ENCODE results near the gene RNF32.
"Not testable (repeated sequence)": the region's sequence is repeated elsewhere in the genome, so short reads cannot be mapped to it uniquely, and the experiment has no call there.

The RNF32 gene

DNA sequence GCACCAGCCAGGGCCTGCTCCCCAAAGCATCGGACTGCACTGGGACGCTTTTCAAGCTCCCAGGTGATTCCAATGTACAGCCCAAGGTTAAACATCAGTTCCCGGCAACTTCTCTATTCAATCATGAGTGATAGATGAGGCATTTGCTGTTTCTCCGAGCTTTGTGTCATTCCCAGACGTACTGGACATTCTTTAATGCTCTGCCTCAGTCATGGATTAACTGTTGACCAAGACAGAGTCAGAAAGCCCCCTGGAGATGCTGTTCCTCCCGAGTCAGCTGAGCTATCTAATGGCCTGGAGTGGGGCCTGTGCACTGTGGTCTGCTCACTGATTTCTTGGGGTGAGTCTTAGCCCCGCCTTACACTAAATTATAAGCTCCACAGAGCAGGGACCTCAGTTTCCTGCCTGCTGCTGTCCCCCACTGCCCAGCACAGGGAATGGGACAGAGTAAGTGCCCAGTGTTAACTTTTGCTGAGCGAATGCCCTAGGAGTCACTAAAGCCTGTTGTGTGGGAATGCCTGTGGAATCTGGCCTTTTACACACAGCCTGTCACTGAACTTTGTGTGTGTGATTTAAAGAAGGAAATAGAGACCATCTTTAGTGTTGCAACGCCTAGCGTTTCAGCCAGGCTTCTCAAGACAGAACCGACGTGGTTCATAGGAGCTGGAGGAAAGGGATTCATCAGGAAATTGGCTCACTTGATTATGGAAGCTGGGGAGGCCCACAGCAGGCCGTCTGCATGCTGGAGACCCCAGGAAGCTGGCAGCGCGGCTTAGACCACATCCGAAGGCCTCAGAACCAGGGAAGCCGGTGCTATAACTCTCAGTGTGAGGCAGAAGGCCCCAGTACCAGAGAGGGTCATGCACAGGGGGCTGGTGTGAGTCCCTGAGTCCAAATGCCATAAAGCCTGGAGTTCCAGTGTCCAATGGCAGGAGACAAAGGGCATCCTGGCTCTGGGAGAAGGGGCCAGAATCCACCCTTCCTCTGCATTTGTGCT lies 29.3 kb upstream of the RNF32 start:
- no peak for DNase-seq (ENCODE audit: extremely low spot score, insufficient read length, low read depth)
- no peak for FAIRE-seq

DNA sequence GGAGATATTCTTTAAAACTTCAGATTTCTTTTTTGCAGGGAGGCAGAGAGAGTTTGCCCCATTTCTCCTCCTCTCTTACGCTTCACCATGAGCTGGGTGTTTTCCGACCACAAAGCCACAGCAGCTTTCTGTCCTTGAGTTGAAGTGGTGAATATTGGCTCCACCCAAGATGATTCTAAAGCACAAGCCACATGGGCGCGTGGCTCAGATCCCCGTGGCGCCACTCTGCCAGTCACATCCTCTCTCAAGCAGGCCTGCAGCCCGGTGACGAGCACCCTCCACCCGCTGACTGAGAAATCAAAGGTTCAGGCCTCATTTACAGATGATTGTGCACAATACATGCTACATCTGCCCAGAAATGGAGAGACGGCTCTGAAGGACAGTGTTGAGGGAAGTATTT lies 27.6 kb upstream of the RNF32 start:
- FAIRE-seq (no peak), DNase-seq (ENCODE audit: extremely low spot score, insufficient read length, low read depth) (no peak)

DNA sequence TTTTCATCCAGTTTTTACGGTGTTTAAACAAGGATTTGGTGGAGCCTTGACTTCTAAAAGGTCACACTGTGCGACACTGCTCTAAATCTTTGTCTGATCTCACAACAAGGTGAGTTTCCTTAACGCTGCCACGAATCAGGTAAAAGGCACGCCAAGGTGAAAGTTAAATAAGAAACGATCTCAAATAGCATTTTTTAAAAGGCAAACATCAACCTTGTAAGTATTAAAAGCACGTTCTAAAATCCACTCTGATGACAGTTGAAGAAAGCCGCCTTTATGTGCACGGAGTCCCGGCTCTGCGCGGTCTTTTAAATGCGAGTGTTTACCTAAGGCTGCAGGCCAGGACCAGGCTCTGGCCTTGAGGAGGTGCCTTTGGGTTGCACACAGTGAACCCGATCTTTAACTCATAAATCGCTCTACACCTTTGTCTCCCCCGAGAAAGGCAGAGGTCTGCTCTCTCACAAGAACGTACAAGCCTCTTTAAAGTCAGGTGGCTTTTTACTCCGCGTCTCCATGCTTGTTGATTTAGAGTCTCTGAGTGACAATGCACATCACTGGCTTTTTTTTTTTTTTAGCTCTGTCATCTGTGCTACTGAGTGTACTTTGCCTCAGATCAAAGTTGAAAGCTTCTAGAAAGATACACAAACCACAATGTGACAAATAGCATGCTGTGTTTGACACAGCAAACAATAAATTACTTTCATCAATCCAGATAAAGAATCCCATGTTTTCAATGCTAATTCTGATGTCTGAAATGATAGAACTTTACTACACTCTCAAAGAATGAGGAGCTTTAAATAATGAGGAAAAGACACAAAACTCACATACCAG lies 25.9 kb upstream of the RNF32 start:
- DNase-seq (ENCODE audit: extremely low spot score, insufficient read length, low read depth) (no peak), FAIRE-seq (no peak)

DNA sequence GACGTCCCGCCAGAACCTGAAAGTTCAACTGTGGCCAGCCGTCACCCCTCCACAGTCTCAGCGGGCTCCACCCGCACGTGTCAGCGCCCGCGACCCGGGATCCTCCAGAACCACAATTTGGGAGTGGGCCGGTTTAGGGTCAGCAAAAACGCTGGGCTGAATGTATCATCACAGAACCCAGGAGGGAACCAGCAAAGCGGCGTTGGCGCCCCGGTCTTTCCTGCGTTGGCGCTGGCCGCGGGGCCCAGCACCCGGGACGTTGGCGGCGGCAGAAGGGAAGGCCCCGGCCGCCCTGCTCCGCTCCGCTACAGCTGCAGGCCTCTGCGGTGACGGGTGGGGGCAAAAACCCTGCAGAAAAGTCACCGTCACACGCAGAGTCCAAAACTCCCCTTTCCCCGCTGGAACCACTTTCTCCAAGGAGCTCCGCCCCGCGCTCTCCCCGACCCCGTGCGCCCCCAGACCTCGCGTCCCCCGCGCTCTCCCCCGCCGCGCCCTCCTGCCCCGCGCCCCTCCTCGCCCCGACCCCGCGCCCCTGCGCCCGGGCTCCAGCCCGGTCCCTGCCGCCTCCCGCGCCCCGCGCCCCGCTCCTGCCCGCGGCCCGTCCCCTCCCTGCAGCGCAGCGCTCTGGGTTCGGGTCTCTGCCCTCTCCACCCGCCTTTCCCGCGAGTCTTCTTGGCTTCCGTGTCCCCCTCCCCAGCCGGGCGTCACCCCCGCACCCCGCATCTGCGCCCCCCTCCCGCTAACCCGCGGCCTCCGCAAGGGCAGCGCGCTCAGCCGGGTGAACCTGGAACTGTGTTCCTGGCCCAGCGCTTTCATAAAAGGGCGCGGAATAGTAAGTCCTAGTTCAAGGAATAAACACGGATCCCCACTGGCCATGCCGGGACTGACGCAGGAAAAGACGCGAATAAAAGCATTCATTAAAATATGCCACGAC lies 24.0 kb upstream of the RNF32 start:
- DNase-seq (ENCODE audit: extremely low spot score, insufficient read length, low read depth), result no peak

DNA sequence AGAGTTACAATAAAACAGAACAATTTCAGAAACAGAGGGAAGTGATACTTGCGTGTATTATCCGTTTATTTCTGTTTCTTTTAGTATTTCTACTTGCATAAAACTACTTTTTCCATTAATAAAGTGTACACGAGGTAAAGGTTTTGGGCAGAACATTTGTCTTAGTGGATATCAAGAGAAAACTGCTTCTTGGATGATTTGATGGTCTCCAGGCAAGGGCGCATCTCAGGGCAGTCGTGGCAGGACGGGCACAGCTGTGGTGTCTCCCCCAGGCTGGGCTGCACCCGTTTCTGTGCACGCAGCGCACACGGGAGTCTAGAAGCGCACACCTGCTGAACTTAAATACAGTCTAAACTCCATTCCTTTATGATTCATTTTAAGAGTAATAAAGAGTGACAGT lies 23.4 kb upstream of the RNF32 start:
- FAIRE-seq (no peak), DNase-seq (ENCODE audit: extremely low spot score, insufficient read length, low read depth) (no peak)

More for the DNA sequence above, 24.0 kb upstream of the RNF32 start:
- no peak for FAIRE-seq

DNA sequence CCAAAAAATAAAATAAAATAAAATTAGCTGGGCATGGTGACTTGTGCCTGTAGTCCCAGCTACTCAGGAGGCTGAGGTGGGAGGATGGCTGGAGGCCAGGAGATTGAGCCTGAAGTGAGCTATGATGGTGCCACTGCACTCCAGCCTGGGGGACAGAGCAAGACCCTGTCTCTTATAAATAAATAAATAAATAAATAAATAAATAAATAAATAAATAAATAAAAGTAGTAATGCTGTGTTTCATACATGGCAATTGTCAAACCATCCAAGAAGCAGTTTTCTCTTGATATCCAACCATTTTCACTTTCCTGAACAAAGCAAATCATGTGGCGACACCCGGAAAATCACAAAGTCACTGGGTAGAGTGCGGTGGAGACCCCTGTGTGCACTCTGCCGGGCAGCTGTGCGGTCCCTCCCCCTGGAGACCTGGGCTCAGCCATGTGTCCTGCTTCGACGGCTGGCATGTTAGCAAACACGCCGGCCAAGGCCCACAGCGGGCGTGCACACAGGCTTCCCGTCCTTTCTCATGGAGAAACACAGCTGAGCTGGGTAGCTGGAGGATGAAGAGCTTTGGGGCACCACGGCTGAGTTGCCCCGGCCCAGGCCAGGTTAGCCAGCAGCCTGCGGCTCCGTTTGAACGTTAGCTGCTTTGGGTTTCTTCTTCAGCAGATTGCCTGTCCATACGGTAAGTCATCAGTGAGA lies 22.3 kb upstream of the RNF32 start:
- no peak for FAIRE-seq
- no peak for DNase-seq (ENCODE audit: extremely low spot score, insufficient read length, low read depth)

DNA sequence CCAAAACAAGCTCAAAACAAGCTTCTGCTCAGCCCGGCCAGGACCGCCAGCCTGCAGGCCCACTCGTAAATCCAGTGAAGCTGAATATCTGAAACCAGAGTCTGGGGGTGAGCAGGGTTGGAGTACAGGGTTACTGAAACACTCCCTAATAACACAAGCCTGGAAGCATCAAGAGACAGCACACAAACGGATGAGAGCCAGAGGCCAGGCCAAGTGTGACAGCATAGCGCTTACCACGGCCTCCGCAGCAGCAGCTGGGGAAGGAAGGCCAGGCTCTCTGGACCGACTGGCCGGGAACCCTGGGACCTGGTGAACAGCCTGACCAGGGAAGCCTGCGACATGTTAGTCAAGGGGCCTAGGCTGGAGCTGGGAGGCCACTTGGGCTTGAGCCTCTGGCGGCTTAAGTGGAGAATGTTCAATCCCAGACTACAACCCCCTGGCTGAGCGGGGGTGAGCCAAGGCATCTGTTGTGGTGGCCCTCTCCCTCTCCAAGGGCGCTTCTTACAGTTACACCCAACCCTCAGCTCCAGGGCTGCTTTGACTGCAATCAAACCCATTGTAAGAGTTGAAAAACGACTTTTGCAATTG lies 21.7 kb upstream of the RNF32 start:
- FAIRE-seq (no peak), DNase-seq (ENCODE audit: extremely low spot score, insufficient read length, low read depth) (no peak)

DNA sequence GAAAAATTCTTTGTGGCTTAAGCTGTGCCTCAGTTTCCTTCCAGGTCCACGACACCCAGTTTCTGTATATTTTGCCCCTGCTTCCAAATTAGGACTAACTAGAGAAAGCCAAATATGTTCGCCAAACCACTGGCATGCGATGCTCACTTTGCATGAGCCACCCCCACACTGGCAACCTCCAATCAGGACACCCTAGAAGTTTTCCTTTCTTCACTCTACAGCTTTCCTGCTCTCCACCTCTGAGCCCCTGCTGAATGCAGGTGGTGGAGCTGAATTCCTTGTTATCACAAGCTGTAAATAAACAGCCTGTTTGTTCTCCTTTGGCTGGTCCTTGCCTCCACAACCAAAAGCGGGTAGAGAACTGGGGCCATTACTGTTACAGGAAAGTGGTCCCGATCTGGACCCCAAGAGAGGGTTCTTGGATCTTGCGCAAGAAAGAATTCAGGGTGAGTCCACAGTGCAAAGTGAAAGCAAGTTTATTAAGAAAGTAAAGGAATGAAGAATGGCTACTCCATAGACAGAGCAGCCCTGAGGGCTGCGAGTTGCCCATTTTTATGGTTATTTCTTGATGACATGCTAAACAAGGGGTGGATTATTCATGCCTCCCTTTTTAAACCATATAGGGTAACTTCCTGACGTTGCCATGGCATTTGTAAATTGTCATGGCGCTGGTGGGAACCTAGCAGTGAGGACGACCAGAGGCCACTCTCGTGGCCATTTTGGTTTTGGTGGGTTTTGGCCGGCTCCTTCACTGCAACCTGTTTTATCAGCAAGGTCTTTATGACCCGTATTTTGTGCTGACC lies 20.9 kb upstream of the RNF32 start:
- not testable (repeated sequence) for FAIRE-seq; DNase-seq (ENCODE audit: extremely low spot score, insufficient read length, low read depth)

DNA sequence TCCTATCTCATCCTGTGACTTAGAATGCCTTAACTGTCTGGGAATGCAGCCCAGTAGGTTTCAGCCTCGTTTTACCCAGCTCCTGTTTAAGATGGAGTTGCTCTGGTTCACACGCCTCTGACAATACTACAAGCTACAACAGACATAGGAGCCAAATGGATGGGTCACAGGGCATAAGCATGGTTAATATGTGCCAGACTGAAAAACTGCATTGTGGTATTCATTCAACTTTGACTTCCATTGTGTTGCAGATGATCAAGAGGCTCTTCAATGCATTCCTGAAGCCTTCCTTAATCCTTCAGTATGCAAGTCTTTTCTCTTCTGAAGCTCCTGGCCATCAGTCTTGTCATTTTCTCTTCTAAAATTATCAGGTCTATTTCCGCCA lies 20.3 kb upstream of the RNF32 start:
- FAIRE-seq, result no peak
- DNase-seq (ENCODE audit: extremely low spot score, insufficient read length, low read depth), result no peak

DNA sequence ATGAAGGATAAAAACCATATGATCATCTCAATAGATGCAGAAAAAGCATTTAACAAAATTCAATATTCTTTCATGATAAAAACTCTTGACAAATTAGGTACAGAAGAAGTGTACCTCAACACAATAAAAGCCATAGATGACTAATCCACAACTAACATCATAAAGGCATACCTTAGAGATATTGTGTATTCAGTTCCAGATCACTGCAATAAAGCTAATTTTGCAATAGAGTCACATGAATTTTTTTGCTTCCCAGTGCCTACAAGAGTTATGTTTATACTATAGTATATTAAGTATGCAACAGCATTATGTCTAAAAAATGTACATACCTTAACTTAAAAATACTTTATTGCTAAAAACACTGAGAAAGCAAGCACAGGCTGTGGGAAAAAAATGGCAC lies 18.9 kb upstream of the RNF32 start:
- DNase-seq (ENCODE audit: extremely low spot score, insufficient read length, low read depth), result no peak
- FAIRE-seq, result no peak

DNA sequence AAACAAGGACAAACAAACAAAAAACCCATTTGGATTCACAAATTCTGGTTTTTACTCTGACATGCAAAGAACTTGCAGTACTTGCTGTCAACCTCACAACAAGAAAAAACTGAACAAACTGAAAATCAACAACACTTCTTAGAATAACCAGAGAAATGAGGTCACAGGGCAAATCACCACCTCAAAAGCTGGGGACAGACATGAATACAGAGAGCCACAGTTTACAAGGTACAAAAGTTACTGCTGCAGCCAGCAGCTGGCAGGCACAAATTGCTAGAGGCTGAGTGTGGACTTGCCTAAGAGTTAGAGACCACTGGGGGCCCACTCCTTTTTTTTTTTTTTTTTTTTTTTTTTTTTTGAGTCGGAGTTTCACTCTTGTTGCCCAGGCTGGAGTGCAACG lies 15.0 kb upstream of the RNF32 start:
- FAIRE-seq (no peak), DNase-seq (ENCODE audit: extremely low spot score, insufficient read length, low read depth) (no peak)

DNA sequence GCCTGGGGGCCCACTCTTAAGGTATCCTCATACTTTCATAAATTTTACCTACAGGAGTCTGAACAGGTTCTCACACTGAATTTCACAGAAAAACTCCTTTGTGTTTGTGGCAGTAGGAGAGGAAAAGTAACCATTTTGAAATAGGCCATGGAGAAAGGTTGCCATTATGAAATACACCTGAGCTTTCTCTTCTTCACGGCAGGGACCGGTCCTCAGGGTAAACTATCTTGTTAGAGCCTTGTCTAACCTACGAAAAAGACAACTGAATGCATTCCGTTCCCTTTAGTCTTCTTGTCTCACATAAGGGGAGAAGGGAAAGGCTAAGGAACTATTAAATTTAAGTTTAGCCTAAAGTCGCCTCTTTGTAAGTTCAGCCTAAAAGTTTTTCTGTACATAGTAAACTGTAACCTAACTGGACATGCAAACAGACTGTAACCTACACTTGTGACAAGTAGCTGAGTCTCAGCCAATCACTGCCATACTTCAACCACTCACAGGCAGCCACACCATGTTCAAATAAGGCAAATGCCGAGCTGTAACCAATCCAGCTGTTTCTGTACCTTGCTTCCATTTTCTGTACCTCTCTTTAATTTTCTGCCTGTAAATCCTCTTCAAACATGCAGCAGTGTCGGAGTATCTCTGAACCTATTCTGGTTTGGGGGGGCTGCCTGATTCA lies 14.2 kb upstream of the RNF32 start:
- DNase-seq (ENCODE audit: extremely low spot score, insufficient read length, low read depth) (no peak), FAIRE-seq (no peak)

DNA sequence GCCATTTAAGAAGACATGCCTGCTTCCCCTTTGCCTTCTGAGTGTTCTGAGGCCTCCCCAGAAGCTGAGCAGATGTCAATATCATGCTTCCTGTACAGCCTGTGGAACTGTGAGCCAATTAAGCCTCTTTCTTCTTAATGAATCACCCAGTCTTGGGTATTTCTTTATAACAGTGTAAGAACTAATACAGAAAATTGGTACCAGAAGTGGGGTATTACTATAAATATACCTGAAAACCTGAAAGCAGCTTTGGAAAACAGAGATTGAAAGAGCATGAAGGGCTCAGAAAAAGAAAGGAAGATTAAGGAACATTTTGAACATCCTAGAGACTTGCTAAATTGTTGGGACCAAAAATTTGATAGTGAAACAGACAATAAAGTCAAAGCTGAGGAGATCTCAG lies 12.0 kb upstream of the RNF32 start:
- no peak for DNase-seq (ENCODE audit: extremely low spot score, insufficient read length, low read depth)

DNA sequence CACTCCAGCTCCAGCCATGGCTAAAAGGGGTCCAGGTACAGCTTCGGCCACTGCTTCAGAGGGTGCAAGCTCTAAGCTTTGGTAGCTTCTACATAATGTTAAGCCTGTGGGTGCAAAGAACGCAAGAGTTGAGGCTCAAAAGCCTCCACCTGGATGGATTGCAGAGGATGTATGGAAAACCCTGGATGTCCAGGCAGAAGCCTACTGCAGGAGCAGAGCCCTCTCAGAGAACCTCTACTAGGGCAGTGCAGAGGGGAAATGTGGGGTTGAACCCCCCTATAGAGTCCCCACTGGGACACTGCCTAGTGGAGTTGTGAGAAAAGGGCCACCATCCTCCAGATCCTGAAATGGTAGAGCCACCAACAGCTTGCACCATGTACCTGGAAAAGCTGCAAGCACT lies 10.7 kb upstream of the RNF32 start:
- no peak for FAIRE-seq
- DNase-seq (ENCODE audit: extremely low spot score, insufficient read length, low read depth), result no peak

More for the DNA sequence above, 12.0 kb upstream of the RNF32 start:
- FAIRE-seq, result no peak

DNA sequence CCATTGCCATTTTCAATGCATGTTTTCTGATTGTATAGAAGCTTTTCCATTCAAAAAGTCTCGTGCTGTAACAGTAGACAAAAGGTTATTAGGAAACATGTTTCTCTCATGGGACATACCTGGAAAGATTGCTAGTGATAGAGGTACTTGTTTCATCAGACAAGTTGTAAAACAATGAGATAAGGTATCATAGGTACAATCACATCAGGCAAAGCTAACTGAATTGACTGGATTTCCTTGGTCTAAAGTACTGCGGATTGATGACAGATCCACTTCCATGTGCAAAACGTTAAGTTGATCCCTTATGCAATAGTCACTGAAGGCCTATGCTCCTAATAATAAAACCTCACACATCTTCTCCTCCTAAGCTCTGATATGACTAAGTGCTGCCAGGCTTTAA lies 6.5 kb upstream of the RNF32 start:
- no peak for DNase-seq (ENCODE audit: extremely low spot score, insufficient read length, low read depth)
- no peak for FAIRE-seq

DNA sequence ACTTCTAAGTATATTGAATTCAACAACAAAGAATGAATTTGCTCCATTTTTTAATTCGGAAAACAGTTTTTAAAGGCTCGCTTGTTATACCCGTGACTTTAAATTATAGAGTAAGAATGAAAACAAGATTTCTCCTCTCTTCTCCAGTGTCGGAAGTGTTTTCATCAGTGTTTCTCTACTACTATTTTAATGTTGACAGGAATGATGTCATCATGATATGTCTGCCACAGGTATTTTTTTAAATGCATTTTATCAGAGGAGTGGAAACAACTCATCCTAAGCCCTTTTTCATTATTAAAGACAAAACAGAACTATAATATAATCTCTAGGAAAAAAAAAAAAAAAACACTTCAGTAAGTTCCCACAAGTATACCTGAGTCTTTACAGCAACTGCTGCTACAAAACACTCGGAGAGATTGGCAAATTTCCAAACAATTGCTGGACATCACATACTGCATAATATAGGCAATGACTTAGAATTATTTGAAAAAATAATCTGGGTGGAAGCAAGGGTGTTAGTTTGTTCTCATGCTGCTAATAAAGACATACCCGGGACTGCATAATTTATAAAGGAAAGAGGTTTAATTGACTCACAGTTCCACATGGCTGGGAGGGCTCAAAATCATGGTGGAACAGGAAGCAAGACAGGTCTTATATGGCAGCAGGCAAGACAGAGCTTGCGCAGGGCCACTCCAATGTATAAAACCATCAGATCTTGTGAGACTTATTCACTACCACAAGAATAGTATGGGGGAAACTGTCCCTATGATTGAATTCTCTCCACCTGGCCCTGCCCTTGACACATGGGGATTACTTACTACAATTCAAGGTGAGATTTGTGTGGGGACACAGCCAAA lies 4.8 kb upstream of the RNF32 start:
- DNase-seq (ENCODE audit: extremely low spot score, insufficient read length, low read depth) (no peak), FAIRE-seq (no peak)

DNA sequence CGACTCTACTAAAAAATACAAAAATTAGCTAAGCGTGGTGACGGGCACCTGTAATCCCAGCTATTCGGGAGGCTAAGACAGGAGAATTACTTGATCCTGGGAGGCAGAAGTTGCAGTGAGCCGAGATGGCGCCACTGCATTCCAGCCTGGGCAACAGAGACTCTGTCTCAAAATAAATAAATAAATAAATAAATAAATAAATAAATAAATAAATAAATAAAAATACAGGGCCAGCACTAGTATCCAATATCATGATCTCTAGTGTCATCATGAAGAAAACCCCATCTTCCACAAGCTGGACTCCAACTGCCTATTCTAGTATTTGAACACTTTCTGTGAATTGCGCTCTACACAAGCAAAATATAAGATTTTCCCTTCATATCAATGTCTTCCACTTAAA lies 3.5 kb upstream of the RNF32 start:
- not testable (repeated sequence) for DNase-seq (ENCODE audit: extremely low spot score, insufficient read length, low read depth); FAIRE-seq
